ENCODE measurements around the gene MMP25.
"Not testable (repeated sequence)": the region's sequence is repeated elsewhere in the genome, so short reads cannot be mapped to it uniquely, and the experiment has no call there.

The MMP25 gene

GRCh38 chr16:3060339-3061127 lies 14.2 kb downstream of the MMP25 start:
- DNase-seq (ENCODE audit: insufficient read length) (no peak), FAIRE-seq (no peak)
- TF ChIP-seq POLR2AphosphoS5 (IDR thresholded peaks at IDR 0.05; ENCODE audit: low read depth, low read length) (no peak), TAF1 (IDR thresholded peaks at IDR 0.05; ENCODE audit: borderline replicate concordance, low read depth, low read length) (no peak), POLR2A (IDR thresholded peaks at IDR 0.05; ENCODE audit: low read depth, low read length) (no peak)

- DNase-seq (ENCODE audit: insufficient read length) (no peak), FAIRE-seq (no peak)
- TF ChIP-seq TAF1 (IDR thresholded peaks at IDR 0.05; ENCODE audit: borderline replicate concordance, low read depth, low read length) (no peak), POLR2A (IDR thresholded peaks at IDR 0.05; ENCODE audit: low read depth, low read length) (no peak), POLR2AphosphoS5 (IDR thresholded peaks at IDR 0.05; ENCODE audit: low read depth, low read length) (no peak)
Observed at GRCh38 chr16:3062553-3062952, 16.2 kb downstream of the MMP25 start.

GRCh38 chr16:3063625-3064386 lies 17.4 kb downstream of the MMP25 start:
- TF ChIP-seq POLR2AphosphoS5 (IDR thresholded peaks at IDR 0.05; ENCODE audit: low read depth, low read length) (no peak), TAF1 (IDR thresholded peaks at IDR 0.05; ENCODE audit: borderline replicate concordance, low read depth, low read length) (no peak), POLR2A (IDR thresholded peaks at IDR 0.05; ENCODE audit: low read depth, low read length) (no peak)
- FAIRE-seq = no peak
- DNase-seq (ENCODE audit: insufficient read length) = no peak

GRCh38 chr16:3065069-3065741 lies 18.8 kb downstream of the MMP25 start, which contains the start of gene IL32:
Gene IL32, plus strand, starts transcription at chr16:3065640. Its CDS starts 172 bp downstream, at chr16:3065812.
- DNase-seq (ENCODE audit: insufficient read length) = no peak

GRCh38 chr16:3065742-3066439 lies 19.5 kb downstream of the MMP25 start:
- DNase-seq (ENCODE audit: insufficient read length) (no peak), FAIRE-seq (peak; percentile 53)
- no peak for TF ChIP-seq POLR2A (IDR thresholded peaks at IDR 0.05; ENCODE audit: low read depth, low read length)
- TF ChIP-seq POLR2AphosphoS5 (IDR thresholded peaks at IDR 0.05; ENCODE audit: low read depth, low read length) = no peak
- no peak for TF ChIP-seq TAF1 (IDR thresholded peaks at IDR 0.05; ENCODE audit: borderline replicate concordance, low read depth, low read length)

More at GRCh38 chr16:3065069-3065741, 18.8 kb downstream of the MMP25 start, which contains the start of gene IL32:
- TF ChIP-seq POLR2A (IDR thresholded peaks at IDR 0.05; ENCODE audit: low read depth, low read length) = peak; percentile 61; the same call in 1 of the 2 replicates
- TF ChIP-seq POLR2AphosphoS5 (IDR thresholded peaks at IDR 0.05; ENCODE audit: low read depth, low read length) = no peak
- TF ChIP-seq TAF1 (IDR thresholded peaks at IDR 0.05; ENCODE audit: borderline replicate concordance, low read depth, low read length) = no peak
- peak; percentile 73 for FAIRE-seq

GRCh38 chr16:3066440-3066748 lies 20.0 kb downstream of the MMP25 start:
- no peak for FAIRE-seq
- TF ChIP-seq POLR2AphosphoS5 (IDR thresholded peaks at IDR 0.05; ENCODE audit: low read depth, low read length) (no peak), TAF1 (IDR thresholded peaks at IDR 0.05; ENCODE audit: borderline replicate concordance, low read depth, low read length) (no peak), POLR2A (IDR thresholded peaks at IDR 0.05; ENCODE audit: low read depth, low read length) (no peak)

GRCh38 chr16:3068487-3068886 lies 22.1 kb downstream of the MMP25 start:
- TF ChIP-seq TAF1 (IDR thresholded peaks at IDR 0.05; ENCODE audit: borderline replicate concordance, low read depth, low read length) = no peak
- TF ChIP-seq POLR2A (IDR thresholded peaks at IDR 0.05; ENCODE audit: low read depth, low read length) = no peak
- no peak for TF ChIP-seq POLR2AphosphoS5 (IDR thresholded peaks at IDR 0.05; ENCODE audit: low read depth, low read length)
- no peak for DNase-seq (ENCODE audit: insufficient read length)
- FAIRE-seq = no peak

More at GRCh38 chr16:3066440-3066748, 20.0 kb downstream of the MMP25 start:
- no peak for DNase-seq (ENCODE audit: insufficient read length)

- not testable (repeated sequence) for FAIRE-seq; DNase-seq (ENCODE audit: insufficient read length)
Observed at GRCh38 chr16:3069146-3069545, 22.8 kb downstream of the MMP25 start.

GRCh38 chr16:3070608-3071111 lies 24.3 kb downstream of the MMP25 start:
- no peak for TF ChIP-seq TAF1 (IDR thresholded peaks at IDR 0.05; ENCODE audit: borderline replicate concordance, low read depth, low read length)
- TF ChIP-seq POLR2AphosphoS5 (IDR thresholded peaks at IDR 0.05; ENCODE audit: low read depth, low read length) = no peak
- no peak for TF ChIP-seq POLR2A (IDR thresholded peaks at IDR 0.05; ENCODE audit: low read depth, low read length)
- DNase-seq (ENCODE audit: insufficient read length) = no peak
- no peak for FAIRE-seq

- FAIRE-seq (no peak), DNase-seq (ENCODE audit: insufficient read length) (no peak)
- TF ChIP-seq POLR2AphosphoS5 (IDR thresholded peaks at IDR 0.05; ENCODE audit: low read depth, low read length) (no peak), TAF1 (IDR thresholded peaks at IDR 0.05; ENCODE audit: borderline replicate concordance, low read depth, low read length) (no peak), POLR2A (IDR thresholded peaks at IDR 0.05; ENCODE audit: low read depth, low read length) (no peak)
Observed at GRCh38 chr16:3071655-3072054, 25.3 kb downstream of the MMP25 start.

GRCh38 chr16:3072148-3072547 lies 25.8 kb downstream of the MMP25 start:
- DNase-seq (ENCODE audit: insufficient read length); FAIRE-seq: not testable (repeated sequence)

GRCh38 chr16:3072576-3073263 lies 26.4 kb downstream of the MMP25 start:
- DNase-seq (ENCODE audit: insufficient read length) = not testable (repeated sequence)
- FAIRE-seq = peak; percentile 78
